GM18499 (cell line): ENCODE data around the gene PLPPR1.

Experiments
- ATAC-seq: cut with Tn5 transposase; IDR thresholded peaks from one replicate; pipeline ENCODE4 v1.9.1; 2021; ENCODE audit warnings: moderate number of reproducible peaks; ENCODE audit not compliant: insufficient read depth, unreplicated experiment

The PLPPR1 gene

DNA sequence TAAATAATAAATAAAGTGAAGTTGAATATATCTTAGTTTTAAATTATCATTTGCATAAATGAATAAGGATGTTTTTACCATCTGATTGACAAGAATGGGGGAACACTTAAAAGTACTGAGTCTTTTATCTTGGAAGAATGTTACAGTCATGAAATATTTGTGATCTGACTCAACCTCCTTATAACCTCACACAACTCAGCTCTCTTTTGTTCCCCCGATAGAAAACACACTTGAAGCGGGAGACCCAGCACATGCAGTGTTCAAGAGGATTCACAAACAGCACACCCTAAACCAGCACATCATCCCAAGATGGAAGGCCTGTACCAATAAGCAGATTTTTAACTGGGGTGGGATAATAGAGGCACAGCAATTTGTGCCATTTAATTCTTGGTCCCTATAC lies 340.8 kb downstream of the PLPPR1 start:
- ATAC-seq: no peak

DNA sequence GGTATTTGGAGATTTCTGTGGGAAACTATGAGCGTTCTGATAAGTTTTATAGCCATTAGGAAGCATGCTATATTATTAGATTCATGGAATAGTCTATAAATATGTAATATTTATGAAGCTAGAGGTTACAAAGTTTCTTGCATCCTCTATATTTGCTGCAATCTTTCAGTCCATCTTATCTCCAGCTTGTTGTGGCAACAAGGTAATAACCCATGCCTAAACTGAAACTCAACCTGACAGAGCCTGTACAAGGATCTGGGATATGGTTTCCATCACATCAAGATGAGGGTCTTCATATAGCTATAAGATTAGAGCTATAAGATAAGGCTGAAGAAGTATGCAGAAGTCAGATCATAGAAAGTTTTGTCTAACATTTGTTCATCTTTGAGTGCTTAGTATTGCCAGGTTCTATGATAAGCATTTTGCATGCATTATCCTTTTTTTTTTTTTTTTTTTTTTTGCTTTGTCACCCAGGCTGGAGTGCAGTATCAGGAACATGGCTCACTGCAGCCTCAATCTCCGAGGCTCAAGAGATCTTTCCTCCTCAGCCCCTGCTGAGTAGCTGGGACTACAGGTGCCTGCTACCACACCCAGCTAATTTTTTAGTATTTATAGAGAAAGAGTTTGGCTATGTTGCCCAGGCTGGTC lies 341.5 kb downstream of the PLPPR1 start:
- no peak for ATAC-seq

DNA sequence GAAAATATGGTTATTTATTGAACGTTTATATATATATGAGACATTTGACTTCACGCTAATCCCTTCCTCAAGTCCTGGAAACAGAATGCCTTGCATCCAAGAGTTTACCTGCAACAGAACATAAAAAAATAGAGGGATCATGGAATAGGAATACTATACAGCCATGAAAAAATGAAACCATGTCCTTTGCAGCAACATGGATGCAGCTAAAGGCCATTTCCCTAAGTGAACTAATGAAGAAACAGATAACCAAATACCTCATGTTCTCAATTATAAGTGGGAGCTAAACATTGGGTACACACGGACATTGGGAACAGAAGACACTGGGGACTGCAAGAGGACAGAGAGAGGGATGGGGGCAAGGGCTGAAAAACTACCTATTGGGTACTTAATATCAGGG lies 343.3 kb downstream of the PLPPR1 start:
- no peak for ATAC-seq

DNA sequence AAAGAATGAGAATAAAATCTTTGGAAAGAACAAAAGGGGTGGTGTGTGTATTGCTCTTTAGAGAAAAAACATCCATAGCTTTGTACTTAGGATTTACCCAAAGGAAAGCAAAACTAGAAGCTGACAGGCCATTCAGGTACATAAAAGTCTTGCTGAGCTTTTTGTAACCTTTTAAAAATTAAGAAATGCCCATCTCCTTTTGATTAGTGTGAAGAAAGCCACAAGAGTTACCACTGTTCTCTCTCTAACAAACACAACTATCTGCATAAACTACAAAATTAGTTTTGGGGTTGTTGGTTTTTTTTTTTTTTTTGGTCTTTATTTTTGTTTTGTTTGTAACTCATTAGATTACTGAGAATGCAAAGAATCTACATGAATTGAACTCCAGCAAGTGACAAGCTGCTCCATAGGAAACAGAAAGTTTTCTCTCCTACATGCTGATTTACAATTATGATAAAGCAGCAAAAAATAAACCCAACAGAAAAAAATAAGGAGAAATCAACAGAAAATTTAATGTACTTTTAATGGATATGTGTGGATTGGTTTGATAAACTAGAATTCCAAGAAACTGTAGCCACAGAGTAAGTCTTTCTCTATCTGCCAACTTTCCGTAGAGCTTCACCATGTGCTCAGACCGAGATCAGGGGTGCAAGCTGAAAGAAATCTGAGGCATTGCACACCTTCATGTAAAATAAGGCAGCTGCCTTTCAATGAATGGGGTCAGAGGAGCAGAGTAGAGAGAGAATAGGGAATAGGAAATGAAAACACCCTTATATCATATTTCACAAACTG lies 344.0 kb downstream of the PLPPR1 start:
- ATAC-seq: no peak
